ENCODE results near the gene KCNQ1. TPM values are rescaled to one million over a fixed set of nuclear protein-coding genes. Genes with fewer than 3 reads are reported as not detected.

KCNQ1 gene
- total and polyA plus RNA-seq, 2 donors (not counting 3 experiments of a cell fraction or from before 2014, with no cell fraction given) = 0.07 to 0.09 TPM

DNA sequence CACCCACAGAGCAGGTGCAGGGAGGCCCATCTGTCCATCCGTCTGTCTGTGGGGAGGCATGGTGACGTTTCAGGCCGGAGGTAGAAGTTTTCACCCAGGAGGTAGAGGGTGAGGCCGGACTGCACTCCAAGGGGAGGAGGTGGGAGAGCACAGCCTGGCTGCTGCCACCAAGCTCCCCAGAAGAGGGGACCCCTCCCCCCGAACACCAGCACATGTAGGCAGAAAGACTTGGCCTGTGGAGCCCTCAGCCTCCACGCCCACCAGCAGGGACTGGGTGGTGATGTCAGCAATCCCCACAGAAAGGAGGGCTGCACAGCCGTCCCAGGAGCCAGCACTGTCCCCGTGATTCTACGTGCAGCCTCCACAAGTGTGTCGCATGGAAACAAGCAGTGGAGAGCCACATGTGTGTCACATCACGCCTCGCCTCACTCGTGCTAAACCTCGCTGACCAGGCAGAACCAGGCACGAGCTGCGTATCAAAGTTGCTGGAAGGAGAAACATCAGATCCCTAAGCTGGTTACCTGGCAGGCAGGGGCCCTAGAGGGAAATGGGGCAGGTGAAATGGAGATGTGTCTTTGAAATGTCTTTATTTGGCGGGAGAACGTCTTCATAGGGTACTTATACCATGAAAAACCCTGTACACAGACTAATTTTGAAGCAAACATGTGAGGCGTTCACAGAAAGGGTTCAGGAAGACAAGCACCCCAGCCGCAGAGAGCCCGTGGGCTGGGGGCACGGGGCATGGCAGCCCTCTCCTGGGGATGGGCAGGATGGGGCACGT, 391.7 kb downstream of the KCNQ1 start:
- no peaks in the 10 kb centered on the region for H3K27me3 ChIP-seq (ENCODE audit: control insufficient read depth in 2 of 2, insufficient read depth in 2 of 2, low read length in 2 of 2)
- H3K27ac ChIP-seq (ENCODE audit: insufficient read depth, low read depth, low read length) = no peak overlapping the region
- H3K4me1 ChIP-seq (ENCODE audit: control insufficient read depth, extremely low read depth, insufficient read depth, low read length) = no peaks in the 10 kb centered on the region
- intact Hi-C loops (cut with micrococcal nuclease) (no loop called here), dilution Hi-C loops (cut with MboI; ENCODE audit: extremely low pct_ligation_motif_present, low sequenced_read_pairs) (no loop called here)
- no peak for DNase-seq (ENCODE audit: low read depth, low spot score)
- FAIRE-seq = no peak
- no TSS peak for BruUV-seq (replicated peaks)
- H3K4me3 ChIP-seq (replicated peaks in 1 of 3; ENCODE audit: insufficient read depth in 1 of 3, low read depth in 1 of 3, low read length in 3 of 3) = no peak overlapping the region
- no peak for TF ChIP-seq JUN (IDR thresholded peaks at IDR 0.05; ENCODE audit: borderline replicate concordance, insufficient read depth, insufficient read length, low read depth)
- TF ChIP-seq POLR2AphosphoS5 (IDR thresholded peaks at IDR 0.05; ENCODE audit: insufficient read depth, low read depth, low read length) = no peak
- no peak for TF ChIP-seq POLR2A (IDR thresholded peaks at IDR 0.05; ENCODE audit: low read depth, low read length)
- TF ChIP-seq GATA2 (IDR thresholded peaks at IDR 0.05; ENCODE audit: insufficient read depth, insufficient read length, low read depth, low read length) = no peak
- TF ChIP-seq, protein P1, sequence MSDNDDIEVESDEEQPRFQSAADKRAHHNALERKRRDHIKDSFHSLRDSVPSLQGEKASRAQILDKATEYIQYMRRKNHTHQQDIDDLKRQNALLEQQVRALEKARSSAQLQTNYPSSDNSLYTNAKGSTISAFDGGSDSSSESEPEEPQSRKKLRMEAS (IDR thresholded peaks at IDR 0.05; ENCODE audit: insufficient read depth, insufficient read length) = no peak
- TF ChIP-seq MYC (IDR thresholded peaks at IDR 0.05; ENCODE audit: low read depth, low read length) = no peak
- TF ChIP-seq, protein P2, sequence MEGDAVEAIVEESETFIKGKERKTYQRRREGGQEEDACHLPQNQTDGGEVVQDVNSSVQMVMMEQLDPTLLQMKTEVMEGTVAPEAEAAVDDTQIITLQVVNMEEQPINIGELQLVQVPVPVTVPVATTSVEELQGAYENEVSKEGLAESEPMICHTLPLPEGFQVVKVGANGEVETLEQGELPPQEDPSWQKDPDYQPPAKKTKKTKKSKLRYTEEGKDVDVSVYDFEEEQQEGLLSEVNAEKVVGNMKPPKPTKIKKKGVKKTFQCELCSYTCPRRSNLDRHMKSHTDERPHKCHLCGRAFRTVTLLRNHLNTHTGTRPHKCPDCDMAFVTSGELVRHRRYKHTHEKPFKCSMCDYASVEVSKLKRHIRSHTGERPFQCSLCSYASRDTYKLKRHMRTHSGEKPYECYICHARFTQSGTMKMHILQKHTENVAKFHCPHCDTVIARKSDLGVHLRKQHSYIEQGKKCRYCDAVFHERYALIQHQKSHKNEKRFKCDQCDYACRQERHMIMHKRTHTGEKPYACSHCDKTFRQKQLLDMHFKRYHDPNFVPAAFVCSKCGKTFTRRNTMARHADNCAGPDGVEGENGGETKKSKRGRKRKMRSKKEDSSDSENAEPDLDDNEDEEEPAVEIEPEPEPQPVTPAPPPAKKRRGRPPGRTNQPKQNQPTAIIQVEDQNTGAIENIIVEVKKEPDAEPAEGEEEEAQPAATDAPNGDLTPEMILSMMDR (IDR thresholded peaks at IDR 0.05; ENCODE audit: extremely low read depth in 1 of 2, insufficient read depth in 1 of 2, low read depth in 1 of 2, low read length in 2 of 2) = no peak
- TF ChIP-seq EZH2 (IDR thresholded peaks at IDR 0.05; ENCODE audit: borderline replicate concordance, low read depth, low read length, severe bottlenecking) = no peak
- TF ChIP-seq FOS (IDR thresholded peaks at IDR 0.05; ENCODE audit: borderline replicate concordance, insufficient read depth, low read length) = no peak
- H3K9me1 ChIP-seq (replicated peaks; ENCODE audit: control insufficient read depth, extremely low read depth, insufficient read depth, low read length) = no peaks in the 10 kb centered on the region
- no peak overlapping the region for H2AFZ ChIP-seq (ENCODE audit: low read depth, low read length)
- H3K9ac ChIP-seq (replicated peaks; ENCODE audit: extremely low read depth, insufficient read depth, low read length) = no peak overlapping the region
- H3K4me2 ChIP-seq (ENCODE audit: insufficient read depth, low read length) = no peak overlapping the region
- no peaks in the 10 kb centered on the region for H3K79me2 ChIP-seq (ENCODE audit: control insufficient read depth, insufficient read depth, low read length)
- ChIA-PET POLR2A (no interaction called here), CTCF (interaction anchor here (1.0 kb wide), 1 partner anchor 10 kb away, joined by 5 read pairs; no protein-coding TSS in a partner anchor)
- no peaks in the 10 kb centered on the region for H4K20me1 ChIP-seq (replicated peaks; ENCODE audit: control insufficient read depth, extremely low read depth, insufficient read depth, low read length)
- no peaks in the 10 kb centered on the region for H3K36me3 ChIP-seq (ENCODE audit: control insufficient read depth in 2 of 2, extremely low read depth in 1 of 2, insufficient read depth in 2 of 2, low read length in 2 of 2)
- H3K9me3 ChIP-seq (replicated peaks; ENCODE audit: control insufficient read depth, insufficient read depth, low read length) = no peaks in the 10 kb centered on the region
